Neural crest cell (in vitro differentiated cells): ENCODE results near the gene SLC22A7. TPM values are rescaled to one million over a fixed set of nuclear protein-coding genes. Genes with fewer than 3 reads are reported as not detected.

Experiments used
- DNase-seq: peaks from one replicate; pipeline ENCODE4 v3.0.0; 2021; ENCODE audit warnings: low read depth, mixed read lengths, low spot score
- H3K27ac Mint-ChIP-seq: one replicate; pipeline ENCODE4 v1.8.0; 2021; ENCODE audit warnings: mild to moderate bottlenecking, mixed read lengths; ENCODE audit not compliant: unreplicated experiment
- H3K27me3 Mint-ChIP-seq: 2 replicates; pipeline ENCODE4 v1.8.0; 2021; ENCODE audit warnings: low read depth, mild to moderate bottlenecking, mixed read lengths
- H3K36me3 Mint-ChIP-seq: 2 replicates; pipeline ENCODE4 v1.8.0; 2021; ENCODE audit warnings: low read depth, mild to moderate bottlenecking, mixed read lengths
- H3K4me1 Mint-ChIP-seq: 2 replicates; pipeline ENCODE4 v1.8.0; 2021; ENCODE audit warnings: mixed read lengths
- H3K4me3 Mint-ChIP-seq: one replicate; pipeline ENCODE4 v1.8.0; 2021; ENCODE audit warnings: mild to moderate bottlenecking, mixed read lengths
- H3K9me3 Mint-ChIP-seq: 2 replicates; pipeline ENCODE4 v1.8.0; 2021; ENCODE audit warnings: mixed read lengths
- CTCF ChIP-seq: fragments of 200-600 bp; sonication (generic); conservative IDR thresholded peaks from 2 replicates; pipeline ENCODE4 v1.5.0; 2021; ENCODE audit warnings: antibody characterized with exemption, mild to moderate bottlenecking
- total RNA-seq: library from RNA; stranded (reverse); gene quantifications from 2 replicates; pipeline ENCODE4 v1.2.1, GENCODE V29; 2021

SLC22A7 gene
- total RNA-seq, 1 donor from 2014 or later: 0.37 TPM

DNA sequence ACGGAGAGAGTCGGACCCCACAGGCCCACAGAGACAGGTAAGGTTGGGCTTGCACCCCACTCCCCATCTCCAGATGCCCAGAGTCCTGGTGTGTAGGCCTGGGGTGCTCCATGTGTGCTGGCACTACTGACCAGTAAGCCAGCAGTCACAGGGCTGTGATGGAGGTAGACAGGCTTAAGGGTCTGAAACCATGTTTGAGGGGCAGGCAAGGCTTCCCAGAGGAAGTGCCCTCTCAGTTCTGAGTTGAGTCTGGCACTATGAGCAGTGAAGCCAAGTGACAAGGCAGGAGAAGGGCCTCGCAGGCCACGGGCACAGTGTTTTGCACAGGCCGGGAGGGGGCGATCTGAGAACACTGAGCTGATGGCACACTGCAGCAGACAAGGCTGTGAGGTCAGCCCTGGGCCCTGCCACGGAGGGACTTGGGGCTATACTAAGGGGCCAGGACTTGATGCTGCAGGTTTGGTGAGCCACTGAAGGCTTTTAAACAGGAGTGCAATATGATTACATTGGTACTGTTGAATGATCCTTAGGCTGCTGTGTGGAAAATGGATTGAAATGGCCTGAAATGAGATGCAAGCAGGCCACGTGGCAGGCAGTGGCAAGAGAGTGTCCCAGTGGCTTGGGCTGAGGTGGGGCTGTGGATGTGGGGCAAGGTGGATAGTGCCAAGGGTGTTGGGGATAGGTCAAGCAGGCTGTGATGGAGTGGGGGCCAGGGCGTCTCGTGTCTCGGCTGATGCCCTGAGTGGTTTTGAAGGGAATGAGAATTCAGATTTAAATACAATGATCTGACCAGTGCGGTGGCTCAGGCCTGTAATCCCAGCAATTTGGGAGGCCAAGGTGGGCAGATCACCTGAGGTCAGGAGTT lies 34.5 kb upstream of the SLC22A7 start:
- peak; percentile 78 for DNase-seq
- Mint-ChIP-seq H3K9me3 (no peaks in the 10 kb centered on the region), H3K27me3 (peaks cover 10% of the 10 kb centered on the region), H3K36me3 (no peaks in the 10 kb centered on the region), H3K4me1 (peaks cover 7% of the 10 kb centered on the region), H3K4me3 (no peak overlapping the region), H3K27ac (no peak overlapping the region)
- peak; percentile 82 for TF ChIP-seq CTCF

- Mint-ChIP-seq H3K9me3 (no peaks in the 10 kb centered on the region), H3K27ac (no peak overlapping the region)
Observed at GRCh38 chr6:43264599-43265145, 33.4 kb upstream of the SLC22A7 start.

DNA sequence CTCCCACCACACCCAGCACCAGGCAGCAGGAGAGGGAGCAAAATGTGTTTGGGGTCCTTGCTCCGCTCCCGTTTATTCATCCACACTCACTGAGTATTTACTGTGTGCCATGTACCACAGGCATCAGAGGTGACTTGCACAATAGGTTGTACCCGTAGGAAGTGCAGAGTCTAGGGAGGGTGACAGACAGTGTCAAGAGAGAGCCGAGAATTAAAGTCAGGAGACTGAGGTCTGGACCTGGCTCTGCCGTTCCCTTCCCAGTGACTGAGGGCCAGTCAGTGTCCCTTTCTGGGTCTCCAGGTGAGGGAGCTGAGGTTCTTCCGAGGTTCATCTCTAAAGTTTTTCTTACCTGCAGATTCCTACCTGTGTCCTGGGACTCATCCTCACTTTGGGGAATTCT lies 32.5 kb upstream of the SLC22A7 start:
- no peak overlapping the region for H3K4me3 Mint-ChIP-seq
- H3K27me3 Mint-ChIP-seq: peaks cover 22% of the 10 kb centered on the region
- peaks cover 11% of the 10 kb centered on the region for H3K4me1 Mint-ChIP-seq
- no peak for DNase-seq
- H3K36me3 Mint-ChIP-seq: no peaks in the 10 kb centered on the region
- no peaks in the 10 kb centered on the region for H3K9me3 Mint-ChIP-seq
- H3K27ac Mint-ChIP-seq: no peak overlapping the region
- no peak for TF ChIP-seq CTCF

More at GRCh38 chr6:43264599-43265145, 33.4 kb upstream of the SLC22A7 start:
- H3K27me3 Mint-ChIP-seq: peaks cover 16% of the 10 kb centered on the region
- no peak for TF ChIP-seq CTCF
- H3K36me3 Mint-ChIP-seq: no peaks in the 10 kb centered on the region
- H3K4me1 Mint-ChIP-seq: peaks cover 11% of the 10 kb centered on the region
- DNase-seq: no peak
- H3K4me3 Mint-ChIP-seq: no peak overlapping the region

DNA sequence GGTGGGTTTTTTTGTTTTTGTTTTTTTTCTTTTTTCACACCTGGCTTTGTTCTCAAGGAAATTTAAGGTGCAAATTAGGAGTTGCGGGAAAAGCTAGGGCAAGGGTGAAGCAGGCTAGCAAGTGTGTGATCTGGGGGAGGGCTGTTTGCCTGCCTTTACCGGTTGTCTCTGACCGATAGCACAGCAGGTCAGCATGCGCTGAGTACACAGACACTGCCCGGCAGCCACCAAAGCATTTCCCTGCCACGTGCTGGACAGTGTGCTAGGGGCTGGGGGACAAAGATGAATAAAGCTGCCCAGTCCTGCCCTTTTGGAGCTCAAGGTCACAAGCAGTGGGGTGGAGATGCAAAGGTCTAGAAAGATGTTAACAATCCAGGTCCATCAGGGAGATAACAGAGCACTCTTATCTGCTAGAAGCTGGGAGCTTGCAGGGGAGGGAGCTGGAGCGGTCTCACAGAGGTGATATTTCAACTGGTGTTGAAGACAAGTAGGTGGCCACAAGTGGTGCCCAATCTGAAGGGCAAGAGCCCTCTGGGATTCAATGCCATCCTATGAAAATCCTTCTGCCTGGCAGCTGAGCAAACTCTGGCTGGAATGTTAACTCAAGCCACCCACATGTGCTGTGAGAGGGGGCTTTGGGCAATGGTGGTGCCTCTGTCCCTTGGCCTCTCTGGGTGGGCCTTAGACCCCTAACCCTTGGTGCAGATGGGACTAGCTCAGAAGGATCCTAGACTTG lies 30.3 kb upstream of the SLC22A7 start:
- no peak overlapping the region for H3K27ac Mint-ChIP-seq

GRCh38 chr6:43268355-43268700 lies 29.7 kb upstream of the SLC22A7 start:
- H3K4me3 Mint-ChIP-seq: no peak overlapping the region
- no peak overlapping the region for H3K27ac Mint-ChIP-seq
- H3K9me3 Mint-ChIP-seq: no peaks in the 10 kb centered on the region
- H3K4me1 Mint-ChIP-seq: peaks cover 11% of the 10 kb centered on the region
- no peaks in the 10 kb centered on the region for H3K36me3 Mint-ChIP-seq
- TF ChIP-seq CTCF: no peak
- H3K27me3 Mint-ChIP-seq: peaks cover 45% of the 10 kb centered on the region
- DNase-seq: no peak

More for the DNA sequence above, 30.3 kb upstream of the SLC22A7 start:
- no peaks in the 10 kb centered on the region for H3K9me3 Mint-ChIP-seq
- TF ChIP-seq CTCF: no peak
- DNase-seq: no peak
- peaks cover 40% of the 10 kb centered on the region for H3K27me3 Mint-ChIP-seq
- no peaks in the 10 kb centered on the region for H3K36me3 Mint-ChIP-seq
- peaks cover 11% of the 10 kb centered on the region for H3K4me1 Mint-ChIP-seq
- H3K4me3 Mint-ChIP-seq: no peak overlapping the region
